Endothelial cell of umbilical vein (primary cell): ENCODE results near the gene PPIA. TPM values are rescaled to one million over a fixed set of nuclear protein-coding genes. Genes with fewer than 3 reads are reported as not detected.

ENCODE experiments used
- BruUV-seq: library from RNA; stranded (reverse); fragments of 400-500 nt; replicated peaks from 2 replicates; lab custom pipeline; 2021; lab: Mats Ljungman, UMichigan
- CTCF ChIA-PET: fragments of 300-600, 350-600 bp; sonication (Branson Sonifier 250); formaldehyde crosslinking; loops from one replicate; lab custom pipeline; 2021; ENCODE audit warnings: antibody characterized with exemption, inconsistent platforms; lab: Charles Lee
- POLR2A ChIA-PET: fragments of 300-600, 350-600 bp; sonication (Branson Sonifier 250); formaldehyde crosslinking; loops from one replicate; lab custom pipeline; 2021; ENCODE audit warnings: antibody characterized with exemption, inconsistent platforms; lab: Charles Lee
- DNase-seq: peaks from one replicate; pipeline ENCODE4 v3.0.0-alpha.2; 2011; ENCODE audit warnings: low read depth, low spot score
- FAIRE-seq: peaks from 2 replicates; lab custom pipeline; 2011; peaks lifted over from hg19 to GRCh38; lab: Jason Lieb, UNC
- H2AFZ ChIP-seq: 2 replicates; pipeline ENCODE4 v1.6.0; 2012; ENCODE audit warnings: low read depth, low read length, control low read depth, inconsistent platforms
- H3K27ac ChIP-seq: 2 replicates; pipeline ENCODE4 v1.5.1; 2011; ENCODE audit warnings: low read depth, mild to moderate bottlenecking, control low read depth, low read length, moderate library complexity; ENCODE audit not compliant: insufficient read depth
- H3K27me3 ChIP-seq, 2 experiments: 2 replicates each; pipeline versions ENCODE4 v1.6.0 to v1.6.1; 2011; ENCODE audit warnings: low read length in 2 of 2, mixed read lengths in 1 of 2; ENCODE audit not compliant: control insufficient read depth in 2 of 2, insufficient read depth in 2 of 2
- H3K36me3 ChIP-seq, 2 experiments: 2 replicates in 1 of 2; 3 replicates in 1 of 2; pipeline ENCODE4 v1.5.1; 2011; ENCODE audit warnings: low read length in 2 of 2, mild to moderate bottlenecking in 1 of 2, moderate library complexity in 1 of 2; ENCODE audit not compliant: control insufficient read depth in 2 of 2, insufficient read depth in 2 of 2; ENCODE audit errors: extremely low read depth in 1 of 2
- H3K4me1 ChIP-seq: 3 replicates; pipeline ENCODE4 v1.5.1; 2011; ENCODE audit warnings: mild to moderate bottlenecking, low read length; ENCODE audit not compliant: control insufficient read depth, insufficient read depth; ENCODE audit errors: extremely low read depth
- H3K4me2 ChIP-seq: 2 replicates; pipeline ENCODE4 v1.6.1; 2011; ENCODE audit warnings: low read length, control low read depth, mixed read lengths; ENCODE audit not compliant: insufficient read depth
- H3K4me3 ChIP-seq, 3 experiments: fragments of 200-600 bp in 1 of 3; sonication (generic), shearing (Covaris generic) in 1 of 3; replicated peaks in 1 of 3; 2 replicates each; pipeline ENCODE4 v1.5.1; 2011 to 2016; ENCODE audit warnings: control low read depth in 3 of 3, low read length in 3 of 3, mild to moderate bottlenecking in 2 of 3, inconsistent platforms in 1 of 3, low read depth in 1 of 3, moderate library complexity in 1 of 3; ENCODE audit not compliant: insufficient read depth in 1 of 3
- H3K79me2 ChIP-seq: 2 replicates; pipeline ENCODE4 v1.6.0; 2012; ENCODE audit warnings: low read length, inconsistent platforms; ENCODE audit not compliant: control insufficient read depth, insufficient read depth
- H3K9ac ChIP-seq: replicated peaks from 2 replicates; pipeline ENCODE3; 2011; ENCODE audit warnings: low read length, control low read depth; ENCODE audit not compliant: insufficient read depth; ENCODE audit errors: extremely low read depth
- H3K9me1 ChIP-seq: replicated peaks from 3 replicates; pipeline ENCODE4 v1.6.0; 2011; ENCODE audit warnings: mild to moderate bottlenecking, low read length; ENCODE audit not compliant: control insufficient read depth, insufficient read depth; ENCODE audit errors: extremely low read depth
- H3K9me3 ChIP-seq: replicated peaks from 2 replicates; pipeline ENCODE4 v1.5.1; 2012; ENCODE audit warnings: low read length, inconsistent platforms; ENCODE audit not compliant: control insufficient read depth, insufficient read depth
- H4K20me1 ChIP-seq: replicated peaks from 2 replicates; pipeline ENCODE3; 2011; ENCODE audit warnings: mild to moderate bottlenecking, low read length; ENCODE audit not compliant: control insufficient read depth, insufficient read depth; ENCODE audit errors: extremely low read depth
- EZH2 ChIP-seq: IDR thresholded peaks from 2 replicates; pipeline ENCODE4 v1.6.1; 2012; ENCODE audit warnings: borderline replicate concordance, low read depth, mild to moderate bottlenecking, moderate library complexity, low read length, inconsistent platforms; ENCODE audit not compliant: severe bottlenecking
- FOS ChIP-seq: IDR thresholded peaks from 2 replicates; pipeline ENCODE4 v1.6.1; 2011; ENCODE audit warnings: mild to moderate bottlenecking, low read length, moderate library complexity, borderline replicate concordance; ENCODE audit not compliant: insufficient read depth
- GATA2 ChIP-seq: IDR thresholded peaks from 2 replicates; pipeline ENCODE4 v1.7.0; 2011; ENCODE audit warnings: low read depth, mild to moderate bottlenecking, moderate library complexity, mixed read lengths, low read length; ENCODE audit not compliant: insufficient read length, insufficient read depth
- MAX ChIP-seq: IDR thresholded peaks from 2 replicates; pipeline ENCODE4 v1.6.1; 2011; ENCODE audit not compliant: insufficient read depth, insufficient read length
- MYC ChIP-seq: IDR thresholded peaks from one replicate; pipeline ENCODE4 v1.6.1; 2011; ENCODE audit warnings: mild to moderate bottlenecking, low read depth, low read length
- POLR2A ChIP-seq: IDR thresholded peaks from 2 replicates; pipeline ENCODE4 v1.6.1; 2012; ENCODE audit warnings: low read depth, mild to moderate bottlenecking, control low read depth, low read length
- dilution Hi-C: fragments of 300-500 bp; cut with MboI; formaldehyde crosslinking; loops from one replicate; pipeline ENCODE4 v1.15.0; 2019; ENCODE audit warnings: low sequenced_read_pairs; ENCODE audit not compliant: extremely low pct_ligation_motif_present
- intact Hi-C: fragments of 100-400 bp; cut with micrococcal nuclease; formaldehyde crosslinking; loops from one replicate; pipeline ENCODE4 v1.10.0; 2022
- polyA plus RNA-seq, 4 experiments: library from polyadenylated mRNA; depleted of rRNA in 3 of 4; stranded (reverse) in 3 of 4; unstranded in 1 of 4; fragments of >200 nt; gene quantifications; 2 replicates each; pipeline versions ENCODE4 v1.2.1 to v1.2.3, GENCODE V29; 2011 to 2012; ENCODE audit warnings: missing spikeins in 1 of 4
- total RNA-seq: library from RNA; stranded (reverse); gene quantifications from 2 replicates; pipeline ENCODE4 v1.2.3, GENCODE V29; 2021

Gene PPIA
- total and polyA plus RNA-seq, 2 donors (not counting 3 experiments of a cell fraction or from before 2014, with no cell fraction given) = 2,602 to 5,159 TPM

GRCh38 chr7:44757739-44758138 lies 38.7 kb upstream of the PPIA start:
- H3K4me3 ChIP-seq = no peak overlapping the region
- no TSS peak for BruUV-seq
- no peaks in the 10 kb centered on the region for H4K20me1 ChIP-seq
- peaks cover 6 to 48% of the 10 kb centered on the region in 2 experiments for H3K36me3 ChIP-seq
- no peaks in the 10 kb centered on the region for H3K4me1 ChIP-seq
- no peaks in the 10 kb centered on the region for H3K9me1 ChIP-seq
- H3K9ac ChIP-seq = no peak overlapping the region
- intact Hi-C loops (no loop called here), dilution Hi-C loops (no loop called here)
- DNase-seq (no peak), FAIRE-seq (no peak)
- H3K9me3 ChIP-seq = no peaks in the 10 kb centered on the region
- ChIA-PET CTCF (interaction anchor here (0.7 kb wide), 1 partner anchor 15 kb away, joined by 3 read pairs; no protein-coding TSS in a partner anchor), POLR2A (no interaction called here)
- no peaks in the 10 kb centered on the region for H3K27me3 ChIP-seq
- no peak overlapping the region for H3K4me2 ChIP-seq
- peaks cover 24% of the 10 kb centered on the region for H3K79me2 ChIP-seq
- H2AFZ ChIP-seq = no peak overlapping the region
- no peak for TF ChIP-seq POLR2A
- H3K27ac ChIP-seq = no peak overlapping the region

GRCh38 chr7:44759246-44759645 lies 37.2 kb upstream of the PPIA start:
- H3K27ac ChIP-seq = no peak overlapping the region
- no peaks in the 10 kb centered on the region for H3K9me1 ChIP-seq
- no peak for TF ChIP-seq FOS
- no peak for TF ChIP-seq MYC
- TF ChIP-seq GATA2 = no peak
- no peak for TF ChIP-seq EZH2
- TF ChIP-seq MAX = no peak
- H3K4me1 ChIP-seq = no peaks in the 10 kb centered on the region
- peaks cover 16% of the 10 kb centered on the region for H3K79me2 ChIP-seq
- H3K4me3 ChIP-seq = no peak overlapping the region
- no peaks in the 10 kb centered on the region for H3K9me3 ChIP-seq
- POLR2A ChIA-PET = interaction anchor here (0.7 kb wide), 1 partner anchor 24 kb away, joined by 4 read pairs; no protein-coding TSS in a partner anchor
- no peaks in the 10 kb centered on the region for H3K27me3 ChIP-seq
- no peak overlapping the region for H2AFZ ChIP-seq
- DNase-seq (no peak), FAIRE-seq (no peak)
- dilution Hi-C loops = no loop called here
- CTCF ChIA-PET = no interaction called here
- BruUV-seq = no TSS peak
- H3K36me3 ChIP-seq = peaks cover 6 to 63% of the 10 kb centered on the region in 2 experiments
- intact Hi-C loops = no loop called here
- no peak overlapping the region for H3K9ac ChIP-seq
- no peak overlapping the region for H3K4me2 ChIP-seq
- H4K20me1 ChIP-seq = no peaks in the 10 kb centered on the region
